ENCODE results near the gene BUD23. TPM values are rescaled to one million over a fixed set of nuclear protein-coding genes. Genes with fewer than 3 reads are reported as not detected.

The BUD23 gene
- total RNA-seq, 1 experiment from 2014 or later, result 78.1 TPM

GRCh38 chr7:73740212-73740611 lies 56.8 kb downstream of the BUD23 start:
- H2BK12ac ChIP-seq (ENCODE audit: insufficient read length, low read depth, low read length), result no peak overlapping the region
- no peak overlapping the region for H2BK15ac ChIP-seq (ENCODE audit: low read depth, low read length)
- H3K4me2 ChIP-seq (ENCODE audit: insufficient read depth, insufficient read length, low read length), result no peak overlapping the region
- no peak overlapping the region for H3K56ac ChIP-seq (ENCODE audit: insufficient read length, low read depth, low read length)
- Mint-ChIP-seq H3K27ac (no peak overlapping the region; a peak in 1 of 7 replicates), H3K36me3 (ENCODE audit: insufficient read depth in 1 of 3, low read depth in 3 of 3) (peaks cover 6 to 20% (median 18%) of the 10 kb centered on the region in 3 experiments), H3K9me3 (peaks cover 0 to 2% of the 10 kb centered on the region in 2 experiments; a peak in 1 of 5 replicates), H3K27me3 (ENCODE audit: low read depth) (peaks cover 15% of the 10 kb centered on the region), H3K4me1 (peaks cover 36 to 48% of the 10 kb centered on the region in 2 experiments), H3K4me3 (peak overlapping the region; percentile 63 to 93; a peak in 4 of 5 replicates)
- H2AFZ ChIP-seq (ENCODE audit: low read length), result no peak overlapping the region
- TF ChIP-seq CTCF (conservative IDR thresholded peaks at IDR 0.05), result no peak
- H3K23me2 ChIP-seq (ENCODE audit: insufficient read length, low read depth, low read length, poor library complexity, severe bottlenecking), result peaks cover 10% of the 10 kb centered on the region
- no peak overlapping the region for H4K5ac ChIP-seq (ENCODE audit: insufficient read length, low read depth, low read length)
- H4K20me1 ChIP-seq (ENCODE audit: control insufficient read depth, insufficient read depth, insufficient read length), result no peaks in the 10 kb centered on the region
- no peak overlapping the region for H3K14ac ChIP-seq (ENCODE audit: insufficient read depth, low read length)
- no peak overlapping the region for H2BK120ac ChIP-seq (ENCODE audit: low read depth, low read length, poor library complexity, severe bottlenecking)
- no peak overlapping the region for H3K27ac ChIP-seq (ENCODE audit: insufficient read length, low read depth, low read length)
- H3K79me1 ChIP-seq (ENCODE audit: insufficient read depth, low read depth, low read length, poor library complexity, severe bottlenecking), result no peaks in the 10 kb centered on the region
- no CpG with 5 or more reads among the region's 7 CpGs for WGBS (ENCODE audit: extremely low coverage, insufficient read length, low lambda C conversion rate)
- no peak overlapping the region; the same call in 1 of the 2 replicates for H3K4ac ChIP-seq (ENCODE audit: low read depth, low read length)
- H2BK20ac ChIP-seq (ENCODE audit: low read depth, low read length, poor library complexity, severe bottlenecking), result no peak overlapping the region
- H3T11ph ChIP-seq (ENCODE audit: low read length), result no peak overlapping the region
- no peak overlapping the region for H2AK5ac ChIP-seq (ENCODE audit: insufficient read length, low read length)
- H3K27me3 ChIP-seq (ENCODE audit: insufficient read depth, low read length), result no peaks in the 10 kb centered on the region; the same call in 1 of the 2 replicates
- no peak overlapping the region for H3K23ac ChIP-seq (ENCODE audit: insufficient read length, low read depth, low read length)
- H3K9ac ChIP-seq (ENCODE audit: extremely low read depth, insufficient read length, low read length), result no peak overlapping the region
- no peaks in the 10 kb centered on the region for H3K79me2 ChIP-seq (ENCODE audit: insufficient read depth, low read length)
- H4K8ac ChIP-seq (replicated peaks; ENCODE audit: insufficient read length, low read depth, low read length), result no peak overlapping the region
- no peak for DNase-seq
- H2BK5ac ChIP-seq (ENCODE audit: insufficient read length, low read length), result no peak overlapping the region
- H3K9me3 ChIP-seq (ENCODE audit: control insufficient read depth, low read depth, low read length), result no peaks in the 10 kb centered on the region
- no peak overlapping the region for H3K18ac ChIP-seq (ENCODE audit: insufficient read length, low read depth, low read length)
- H3K4me1 ChIP-seq (ENCODE audit: insufficient read depth, low read length), result peaks cover 8% of the 10 kb centered on the region; the same call in 1 of the 2 replicates
- H4K91ac ChIP-seq (ENCODE audit: insufficient read length, low read depth, low read length), result no peak overlapping the region
